ENCODE results near the gene C9orf78. TPM values are rescaled to one million over a fixed set of nuclear protein-coding genes. Genes with fewer than 3 reads are reported as not detected.
"Not testable (repeated sequence)": the region's sequence is repeated elsewhere in the genome, so short reads cannot be mapped to it uniquely, and the experiment has no call there.

C9orf78 gene
- total RNA-seq, 1 donor from 2014 or later, result 32.9 TPM

DNA sequence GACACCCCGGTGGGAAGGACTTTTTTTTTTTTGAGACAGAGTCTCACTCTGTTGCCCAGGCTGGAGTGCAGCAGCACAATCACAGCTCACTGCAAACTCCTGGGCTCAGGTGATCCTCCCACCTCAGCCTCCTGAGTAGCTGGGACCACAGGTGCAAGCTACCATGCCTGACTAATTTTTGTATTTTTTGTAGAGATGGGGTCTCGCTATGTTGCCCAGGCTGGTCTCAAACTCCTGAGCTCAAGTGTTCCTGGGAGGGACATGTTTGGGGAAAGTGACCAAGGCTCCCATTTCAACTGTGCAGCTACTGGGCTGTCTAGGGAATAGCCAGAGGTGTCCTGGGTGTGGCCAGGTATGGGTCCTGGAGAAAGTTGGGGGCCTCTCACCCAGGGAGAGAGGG lies 39.0 kb downstream of the C9orf78 start:
- H3K36me3 ChIP-seq (ENCODE audit: control insufficient read depth in 3 of 3, insufficient read depth in 3 of 3, low read length in 3 of 3); H3K9me3 ChIP-seq (ENCODE audit: control insufficient read depth in 3 of 3, low read length in 3 of 3); H3K9ac ChIP-seq (ENCODE audit: low read depth in 1 of 3, low read length in 3 of 3); H3K4me1 ChIP-seq (ENCODE audit: control insufficient read depth in 3 of 3, insufficient read depth in 3 of 3, low read length in 3 of 3); H3K4me3 ChIP-seq (ENCODE audit: low read length in 3 of 3); H3K27ac ChIP-seq (ENCODE audit: low read depth, low read length): not testable (repeated sequence)
- H3K27me3 ChIP-seq (ENCODE audit: control insufficient read depth in 3 of 3, insufficient read depth in 3 of 3, low read length in 3 of 3), result peaks cover 0 to 19% (median 14%) of the 10 kb centered on the region in 3 donors

- H3K27ac ChIP-seq (ENCODE audit: low read depth, low read length), result no peak overlapping the region
- H3K36me3 ChIP-seq (ENCODE audit: control insufficient read depth in 3 of 3, insufficient read depth in 3 of 3, low read length in 3 of 3), result no peaks in the 10 kb centered on the region
Observed at GRCh38 chr9:129794549-129794948, 40.5 kb downstream of the C9orf78 start.

GRCh38 chr9:129786481-129786880 lies 48.6 kb downstream of the C9orf78 start:
- Histone ChIP-seq H3K36me3 (ENCODE audit: control insufficient read depth in 3 of 3, insufficient read depth in 3 of 3, low read length in 3 of 3) (no peaks in the 10 kb centered on the region), H3K4me1 (ENCODE audit: control insufficient read depth in 3 of 3, insufficient read depth in 3 of 3, low read length in 3 of 3) (no peaks in the 10 kb centered on the region), H3K9me3 (ENCODE audit: control insufficient read depth in 3 of 3, low read length in 3 of 3) (no peaks in the 10 kb centered on the region)

More at GRCh38 chr9:129794549-129794948, 40.5 kb downstream of the C9orf78 start:
- no peak overlapping the region for H3K4me3 ChIP-seq (ENCODE audit: low read length in 3 of 3)
- peaks cover 2 to 19% (median 14%) of the 10 kb centered on the region in 3 donors for H3K27me3 ChIP-seq (ENCODE audit: control insufficient read depth in 3 of 3, insufficient read depth in 3 of 3, low read length in 3 of 3)
- no peaks in the 10 kb centered on the region for H3K4me1 ChIP-seq (ENCODE audit: control insufficient read depth in 3 of 3, insufficient read depth in 3 of 3, low read length in 3 of 3)
- no peak overlapping the region for H3K9ac ChIP-seq (ENCODE audit: low read depth in 1 of 3, low read length in 3 of 3)
- no peaks in the 10 kb centered on the region for H3K9me3 ChIP-seq (ENCODE audit: control insufficient read depth in 3 of 3, low read length in 3 of 3)

GRCh38 chr9:129785866-129786265 lies 49.2 kb downstream of the C9orf78 start:
- no peak overlapping the region for H3K9ac ChIP-seq (ENCODE audit: low read depth in 1 of 3, low read length in 3 of 3)
- no peaks in the 10 kb centered on the region for H3K36me3 ChIP-seq (ENCODE audit: control insufficient read depth in 3 of 3, insufficient read depth in 3 of 3, low read length in 3 of 3)
- H3K4me3 ChIP-seq (ENCODE audit: low read length in 3 of 3), result no peak overlapping the region
- no peaks in the 10 kb centered on the region for H3K9me3 ChIP-seq (ENCODE audit: control insufficient read depth in 3 of 3, low read length in 3 of 3)
- H3K27ac ChIP-seq (ENCODE audit: low read depth, low read length), result no peak overlapping the region
- H3K4me1 ChIP-seq (ENCODE audit: control insufficient read depth in 3 of 3, insufficient read depth in 3 of 3, low read length in 3 of 3), result no peaks in the 10 kb centered on the region
- peaks cover 3 to 16% (median 12%) of the 10 kb centered on the region in 3 donors for H3K27me3 ChIP-seq (ENCODE audit: control insufficient read depth in 3 of 3, insufficient read depth in 3 of 3, low read length in 3 of 3)

More at GRCh38 chr9:129786481-129786880, 48.6 kb downstream of the C9orf78 start:
- H3K9ac ChIP-seq (ENCODE audit: low read depth in 1 of 3, low read length in 3 of 3), result no peak overlapping the region
- H3K27me3 ChIP-seq (ENCODE audit: control insufficient read depth in 3 of 3, insufficient read depth in 3 of 3, low read length in 3 of 3), result peaks cover 3 to 16% (median 12%) of the 10 kb centered on the region in 3 donors
- H3K4me3 ChIP-seq (ENCODE audit: low read length in 3 of 3), result no peak overlapping the region
- no peak overlapping the region for H3K27ac ChIP-seq (ENCODE audit: low read depth, low read length)

- H3K9ac ChIP-seq (ENCODE audit: low read depth in 1 of 3, low read length in 3 of 3); H3K4me3 ChIP-seq (ENCODE audit: low read length in 3 of 3); H3K9me3 ChIP-seq (ENCODE audit: control insufficient read depth in 3 of 3, low read length in 3 of 3); H3K36me3 ChIP-seq (ENCODE audit: control insufficient read depth in 3 of 3, insufficient read depth in 3 of 3, low read length in 3 of 3); H3K4me1 ChIP-seq (ENCODE audit: control insufficient read depth in 3 of 3, insufficient read depth in 3 of 3, low read length in 3 of 3); H3K27ac ChIP-seq (ENCODE audit: low read depth, low read length): not testable (repeated sequence)
- peaks cover 3 to 16% (median 12%) of the 10 kb centered on the region in 3 donors for H3K27me3 ChIP-seq (ENCODE audit: control insufficient read depth in 3 of 3, insufficient read depth in 3 of 3, low read length in 3 of 3)
Observed at GRCh38 chr9:129784970-129785369, 50.1 kb downstream of the C9orf78 start.

- Histone ChIP-seq H3K9me3 (ENCODE audit: control insufficient read depth in 3 of 3, low read length in 3 of 3) (no peaks in the 10 kb centered on the region), H3K4me1 (ENCODE audit: control insufficient read depth in 3 of 3, insufficient read depth in 3 of 3, low read length in 3 of 3) (no peaks in the 10 kb centered on the region), H3K9ac (ENCODE audit: low read depth in 1 of 3, low read length in 3 of 3) (no peak overlapping the region)
Observed at GRCh38 chr9:129783516-129784361, 51.3 kb downstream of the C9orf78 start.

GRCh38 chr9:129781981-129782380 lies 53.1 kb downstream of the C9orf78 start:
- Histone ChIP-seq H3K27ac (ENCODE audit: low read depth, low read length) (no peak overlapping the region), H3K4me1 (ENCODE audit: control insufficient read depth in 3 of 3, insufficient read depth in 3 of 3, low read length in 3 of 3) (peaks cover under 1 to 7% (median 6%) of the 10 kb centered on the region in 3 donors), H3K36me3 (ENCODE audit: control insufficient read depth in 3 of 3, insufficient read depth in 3 of 3, low read length in 3 of 3) (no peaks in the 10 kb centered on the region), H3K9me3 (ENCODE audit: control insufficient read depth in 3 of 3, low read length in 3 of 3) (no peaks in the 10 kb centered on the region), H3K9ac (ENCODE audit: low read depth in 1 of 3, low read length in 3 of 3) (no peak overlapping the region), H3K27me3 (ENCODE audit: control insufficient read depth in 3 of 3, insufficient read depth in 3 of 3, low read length in 3 of 3) (peaks cover 0 to 6% (median 6%) of the 10 kb centered on the region in 3 donors), H3K4me3 (ENCODE audit: low read length in 3 of 3) (no peak overlapping the region)

More at GRCh38 chr9:129783516-129784361, 51.3 kb downstream of the C9orf78 start:
- Histone ChIP-seq H3K27ac (ENCODE audit: low read depth, low read length) (no peak overlapping the region), H3K27me3 (ENCODE audit: control insufficient read depth in 3 of 3, insufficient read depth in 3 of 3, low read length in 3 of 3) (peaks cover 0 to 14% (median 12%) of the 10 kb centered on the region in 3 donors), H3K4me3 (ENCODE audit: low read length in 3 of 3) (no peak overlapping the region), H3K36me3 (ENCODE audit: control insufficient read depth in 3 of 3, insufficient read depth in 3 of 3, low read length in 3 of 3) (no peaks in the 10 kb centered on the region)

GRCh38 chr9:129781131-129781530 lies 53.9 kb downstream of the C9orf78 start:
- Histone ChIP-seq H3K36me3 (ENCODE audit: control insufficient read depth in 3 of 3, insufficient read depth in 3 of 3, low read length in 3 of 3) (no peaks in the 10 kb centered on the region), H3K4me3 (ENCODE audit: low read length in 3 of 3) (no peak overlapping the region), H3K9ac (ENCODE audit: low read depth in 1 of 3, low read length in 3 of 3) (no peak overlapping the region), H3K4me1 (ENCODE audit: control insufficient read depth in 3 of 3, insufficient read depth in 3 of 3, low read length in 3 of 3) (peaks cover 7 to 11% (median 10%) of the 10 kb centered on the region in 3 donors), H3K27ac (ENCODE audit: low read depth, low read length) (no peak overlapping the region), H3K27me3 (ENCODE audit: control insufficient read depth in 3 of 3, insufficient read depth in 3 of 3, low read length in 3 of 3) (peaks cover 0 to 8% (median 5%) of the 10 kb centered on the region in 3 donors), H3K9me3 (ENCODE audit: control insufficient read depth in 3 of 3, low read length in 3 of 3) (no peaks in the 10 kb centered on the region)

DNA sequence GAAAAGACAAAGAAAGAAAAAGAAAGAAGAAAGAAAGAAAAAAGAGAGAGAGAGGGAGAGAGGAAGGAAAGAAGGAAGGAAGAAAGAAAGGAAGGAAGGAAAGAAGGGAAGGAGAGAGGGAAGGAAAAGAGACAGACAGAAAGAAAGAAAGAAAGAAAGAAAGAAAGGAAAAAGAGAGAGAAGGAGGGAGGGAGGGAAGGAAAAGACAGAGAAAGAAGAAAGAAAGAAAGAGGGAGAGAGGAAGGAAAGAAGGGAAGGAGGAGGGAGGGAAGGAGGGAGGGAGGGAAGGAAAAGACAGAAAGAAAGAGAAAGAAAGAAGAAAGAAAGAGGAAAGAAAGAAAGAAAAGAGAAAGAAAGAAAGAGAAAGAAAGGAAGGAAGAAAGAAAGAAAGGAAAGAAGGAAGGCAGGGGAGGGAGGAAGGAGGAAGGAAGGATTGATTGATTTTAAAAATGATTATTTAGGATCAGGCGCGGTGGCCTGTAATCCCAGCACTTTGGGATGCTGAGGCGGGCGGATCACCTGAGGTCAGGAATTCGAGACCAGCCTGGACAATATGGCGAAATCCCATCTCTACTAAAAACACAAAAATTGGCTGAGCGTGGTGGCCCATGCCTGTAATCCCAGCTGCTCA lies 55.4 kb downstream of the C9orf78 start:
- no peak overlapping the region for H3K27ac ChIP-seq (ENCODE audit: low read depth, low read length)

DNA sequence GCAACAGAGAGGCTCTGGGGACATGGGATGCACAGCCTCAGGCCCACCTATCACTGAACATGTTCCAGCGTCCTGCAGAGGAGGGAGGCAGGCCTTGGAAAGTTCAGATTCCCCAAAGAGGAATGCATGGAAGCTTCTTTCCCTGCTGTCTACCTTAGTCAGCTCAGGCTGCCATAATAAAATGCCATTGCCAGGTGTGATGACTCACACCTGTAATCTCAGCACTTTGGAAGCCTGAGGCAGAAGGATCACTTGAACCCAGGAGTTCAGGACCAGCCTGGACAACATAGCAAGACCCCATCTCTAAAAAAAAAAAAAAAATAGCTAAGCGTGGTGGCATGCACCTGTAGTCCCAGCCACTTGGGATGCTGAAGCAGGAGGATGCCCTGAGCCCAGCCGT lies 56.6 kb downstream of the C9orf78 start:
- Histone ChIP-seq H3K36me3 (ENCODE audit: control insufficient read depth in 3 of 3, insufficient read depth in 3 of 3, low read length in 3 of 3) (no peaks in the 10 kb centered on the region), H3K9me3 (ENCODE audit: control insufficient read depth in 3 of 3, low read length in 3 of 3) (no peaks in the 10 kb centered on the region), H3K27me3 (ENCODE audit: control insufficient read depth in 3 of 3, insufficient read depth in 3 of 3, low read length in 3 of 3) (peaks cover 0 to 15% (median 5%) of the 10 kb centered on the region in 3 donors), H3K27ac (ENCODE audit: low read depth, low read length) (no peak overlapping the region), H3K4me1 (ENCODE audit: control insufficient read depth in 3 of 3, insufficient read depth in 3 of 3, low read length in 3 of 3) (peaks cover 7 to 11% (median 10%) of the 10 kb centered on the region in 3 donors), H3K9ac (ENCODE audit: low read depth in 1 of 3, low read length in 3 of 3) (no peak overlapping the region), H3K4me3 (ENCODE audit: low read length in 3 of 3) (no peak overlapping the region)

More for the DNA sequence above, 55.4 kb downstream of the C9orf78 start:
- no peaks in the 10 kb centered on the region for H3K36me3 ChIP-seq (ENCODE audit: control insufficient read depth in 3 of 3, insufficient read depth in 3 of 3, low read length in 3 of 3)
- H3K4me1 ChIP-seq (ENCODE audit: control insufficient read depth in 3 of 3, insufficient read depth in 3 of 3, low read length in 3 of 3), result peaks cover 7 to 11% (median 10%) of the 10 kb centered on the region in 3 donors
- H3K4me3 ChIP-seq (ENCODE audit: low read length in 3 of 3), result no peak overlapping the region
- peaks cover 0 to 13% (median 5%) of the 10 kb centered on the region in 3 donors for H3K27me3 ChIP-seq (ENCODE audit: control insufficient read depth in 3 of 3, insufficient read depth in 3 of 3, low read length in 3 of 3)
- H3K9ac ChIP-seq (ENCODE audit: low read depth in 1 of 3, low read length in 3 of 3), result no peak overlapping the region
- no peaks in the 10 kb centered on the region for H3K9me3 ChIP-seq (ENCODE audit: control insufficient read depth in 3 of 3, low read length in 3 of 3)
